Suprapubic skin (tissue), 4 donors: ENCODE measurements around the gene CTNND2.

Experiments used
- CTCF ChIP-seq, 2 donors: fragments of 200-600 bp in 1 of 2; fragments of 450-650 bp in 1 of 2; sonication (generic) in 1 of 2; IDR thresholded peaks; one replicate each; pipeline ENCODE4 v1.5.1; 2016 to 2019; ENCODE audit warnings: antibody characterized with exemption in 2 of 2, mild to moderate bottlenecking in 1 of 2, moderate library complexity in 1 of 2
- EP300 ChIP-seq: sonication (generic); formaldehyde crosslinking; IDR thresholded peaks from one replicate; pipeline ENCODE4 v1.6.1; 2017; ENCODE audit warnings: antibody characterized with exemption
- POLR2A ChIP-seq, 2 donors: fragments of 450-650 bp; IDR thresholded peaks; one replicate each; pipeline ENCODE4 v1.6.1; 2017; ENCODE audit warnings: antibody characterized with exemption in 2 of 2, mild to moderate bottlenecking in 2 of 2, moderate library complexity in 2 of 2
- POLR2AphosphoS5 ChIP-seq, 3 donors: sonication (generic); formaldehyde crosslinking; IDR thresholded peaks; one replicate each; pipeline ENCODE4 v1.6.1; 2017; ENCODE audit warnings: antibody characterized with exemption in 3 of 3

DNA sequence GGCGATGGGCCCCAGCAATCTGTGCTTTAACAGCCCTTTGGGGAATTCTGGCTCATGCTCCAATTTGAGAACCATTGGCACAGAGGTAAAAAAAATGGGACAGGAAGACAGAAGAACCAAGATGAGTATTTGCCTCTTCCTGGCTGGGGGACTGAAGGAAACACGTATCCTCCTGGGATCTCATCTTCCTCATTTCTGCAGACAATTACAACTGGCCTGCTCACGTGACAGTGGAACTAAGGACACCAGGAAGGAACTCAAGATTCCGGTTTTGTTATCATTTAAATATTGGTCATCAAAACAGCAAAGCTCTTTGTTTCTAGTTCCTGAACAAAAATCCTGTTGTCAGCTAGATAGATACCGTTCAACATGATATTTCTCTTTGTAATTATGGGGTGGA is 927.2 kb downstream of the CTNND2 start:
- TF ChIP-seq EP300: no peak
- no peak for TF ChIP-seq CTCF (IDR thresholded peaks at IDR 0.05)
- no peak for TF ChIP-seq POLR2AphosphoS5 (IDR thresholded peaks at IDR 0.05)
- no peak for TF ChIP-seq POLR2A (IDR thresholded peaks at IDR 0.05)
